K562 (cell line): ENCODE measurements around the gene GATAD1. TPM values are rescaled to one million over a fixed set of nuclear protein-coding genes. Genes with fewer than 3 reads are reported as not detected.

Experiments used
- ARHGAP35 ChIP-seq: fragments of 450-650 bp; IDR thresholded peaks from 2 replicates; pipeline ENCODE4 v1.6.1; 2018; ENCODE audit not compliant: partially characterized antibody
- BRD4 ChIP-seq: fragments of 200-600 bp; sonication (generic); IDR thresholded peaks from 2 replicates; pipeline ENCODE4 v1.6.1; 2017; ENCODE audit warnings: inconsistent platforms
- DPF2 ChIP-seq: fragments of 450-650 bp; IDR thresholded peaks from 2 replicates; pipeline ENCODE4 v1.6.1; 2016
- ETS1 ChIP-seq: conservative IDR thresholded peaks from 2 replicates; pipeline ENCODE4 v1.6.1; 2011; ENCODE audit warnings: low read depth, mild to moderate bottlenecking, low read length; ENCODE audit not compliant: control insufficient read depth
- EZH2 ChIP-seq: IDR thresholded peaks from 2 replicates; pipeline ENCODE4 v1.6.1; 2012; ENCODE audit warnings: low read depth, mild to moderate bottlenecking, inconsistent platforms, low read length, borderline replicate concordance
- FOXO4 ChIP-seq: fragments of 450-650 bp; formaldehyde crosslinking; IDR thresholded peaks from 2 replicates; pipeline ENCODE4 v1.4.0; 2020; ENCODE audit warnings: mild to moderate bottlenecking, moderate library complexity
- HLTF ChIP-seq: fragments of 450-650 bp; IDR thresholded peaks from 2 replicates; pipeline ENCODE4 v1.6.1; 2016
- HNRNPK ChIP-seq: fragments of 200-400 bp; formaldehyde crosslinking; IDR thresholded peaks from one replicate; pipeline ENCODE4 v1.6.1; 2018; ENCODE audit warnings: mild to moderate bottlenecking, low read depth, low read length; ENCODE audit not compliant: poor library complexity, severe bottlenecking
- IRF2 ChIP-seq: sonication (generic); formaldehyde crosslinking; IDR thresholded peaks from 2 replicates; pipeline ENCODE4 v1.8.1; 2022; ENCODE audit warnings: mild to moderate bottlenecking, missing genetic modification reagents
- KAT7 ChIP-seq: sonication (generic); formaldehyde crosslinking; IDR thresholded peaks from 2 replicates; pipeline ENCODE4 v1.8.0; 2022; ENCODE audit warnings: missing genetic modification reagents, mild to moderate bottlenecking, borderline replicate concordance
- KDM4B ChIP-seq, 2 experiments: fragments of 450-650 bp in 1 of 2; sonication (generic) in 1 of 2; IDR thresholded peaks; 2 replicates each; pipeline ENCODE4 v1.6.1; 2016 to 2017; ENCODE audit warnings: borderline replicate concordance in 2 of 2, antibody characterized with exemption in 1 of 2, low read depth in 1 of 2, mild to moderate bottlenecking in 1 of 2
- KLF1 ChIP-seq: fragments of 450-650 bp; IDR thresholded peaks from 2 replicates; pipeline ENCODE4 v1.6.1; 2016; ENCODE audit warnings: missing genetic modification characterization, missing compliant biosample characterization
- MECOM ChIP-seq: fragments of 250-450 bp; sonication (Bioruptor Pico); IDR thresholded peaks from 2 replicates; pipeline ENCODE4 v1.8.0; 2022; ENCODE audit warnings: inconsistent platforms
- NONO ChIP-seq, 2 experiments: fragments of 200-400 bp in 1 of 2; fragments of 450-650 bp in 1 of 2; formaldehyde crosslinking in 1 of 2; IDR thresholded peaks; 2 replicates each; pipeline ENCODE4 v1.6.1; 2017; ENCODE audit warnings: low read depth in 2 of 2, mild to moderate bottlenecking in 2 of 2, moderate library complexity in 2 of 2, low read length in 1 of 2
- RBM14 ChIP-seq: fragments of 200-400 bp; formaldehyde crosslinking; IDR thresholded peaks from 2 replicates; pipeline ENCODE4 v1.6.1; 2018; ENCODE audit warnings: low read depth, mild to moderate bottlenecking, low read length, moderate library complexity, borderline replicate concordance; ENCODE audit not compliant: insufficient read depth
- RBM17 ChIP-seq: fragments of 200-400 bp; formaldehyde crosslinking; IDR thresholded peaks from 2 replicates; pipeline ENCODE4 v1.6.1; 2017; ENCODE audit warnings: low read depth, mild to moderate bottlenecking, low read length, borderline replicate concordance
- SETDB1 ChIP-seq: IDR thresholded peaks from one replicate; pipeline ENCODE4 v1.6.1; 2012; ENCODE audit warnings: low read length, control low read depth, inconsistent platforms
- TSHZ1 ChIP-seq: fragments of 250-450 bp; sonication (Bioruptor Pico); IDR thresholded peaks from 2 replicates; pipeline ENCODE4 v1.4.0; 2020; ENCODE audit warnings: mild to moderate bottlenecking, moderate library complexity
- YY1 ChIP-seq, 3 experiments: IDR thresholded peaks; 2 replicates each; pipeline ENCODE4 v1.6.1; 2011; ENCODE audit warnings: low read length in 2 of 3, mild to moderate bottlenecking in 2 of 3, moderate library complexity in 2 of 3, borderline replicate concordance in 1 of 3, control low read depth in 1 of 3, low read depth in 1 of 3; ENCODE audit not compliant: insufficient read depth in 3 of 3, insufficient replicate concordance in 2 of 3, control insufficient read depth in 1 of 3, insufficient read length in 1 of 3; ENCODE audit errors: extremely low read depth in 1 of 3
- ZNF140 ChIP-seq: fragments of 250-450 bp; sonication (Bioruptor Pico); IDR thresholded peaks from 2 replicates; pipeline ENCODE4 v1.8.0; 2021; ENCODE audit warnings: moderate library complexity, mild to moderate bottlenecking, inconsistent platforms
- polyA plus RNA-seq, 8 experiments: library from polyadenylated mRNA; depleted of rRNA in 4 of 8; stranded (reverse) in 5 of 8; unstranded in 3 of 8; fragments of >200 nt; fragmentation: Nextera tagmentation in 2 of 8; fragmentation: Illumina TruSeq in 1 of 8; extraction: Ambion mirVana in 2 of 8; extraction: Trizol in 1 of 8; gene quantifications; 2 replicates each; pipeline versions ENCODE4 v1.2.1 to v1.2.3, GENCODE V29; 2011 to 2014; ENCODE audit warnings: inconsistent platforms in 1 of 8, missing spikeins in 1 of 8
- total RNA-seq, 7 experiments: library from RNA; depleted of rRNA in 6 of 7; stranded (reverse); fragments of >200 nt in 6 of 7; fragmentation: Illumina TruSeq in 2 of 7; extraction: Trizol in 2 of 7; gene quantifications; 2 replicates each; pipeline versions ENCODE4 v1.2.1 to v1.2.3, GENCODE V29; 2011 to 2021; ENCODE audit warnings: low replicate concordance in 1 of 7

GATAD1 gene
- total and polyA plus RNA-seq, 9 of the 15 experiments (the other 6 are each of a cell fraction or from before 2014, with no cell fraction given), result 9.3 to 67.7 (median 34.3) TPM

- no peak for TF ChIP-seq SETDB1
- no peak for TF ChIP-seq MECOM
- no peak; the same call in 1 of the 2 replicates for TF ChIP-seq KAT7
- peak in 1 of 2 experiments; percentile 75; a peak in 2 of 4 replicates for TF ChIP-seq NONO (IDR thresholded peaks at IDR 0.05; ENCODE audit: low read depth in 2 of 2, low read length in 1 of 2)
- no peak for TF ChIP-seq FOXO4
- TF ChIP-seq DPF2, result 0 out of 2 replicates have a peak, but pooled peaks have one; percentile 34
- no peak for TF ChIP-seq RBM17
- TF ChIP-seq BRD4, result no peak
- TF ChIP-seq IRF2 (CRISPR knock-in tag), result no peak
- TF ChIP-seq ZNF140 (CRISPR knock-in tag), result no peak
- peak; percentile 56; the same call in 1 of the 2 replicates for TF ChIP-seq HLTF
- no peak for TF ChIP-seq EZH2
- TF ChIP-seq TSHZ1 (CRISPR knock-in tag), result no peak
- TF ChIP-seq YY1 (IDR thresholded peaks at IDR 0.05; ENCODE audit: borderline replicate concordance in 1 of 3, control insufficient read depth in 1 of 3, extremely low read depth in 1 of 3, insufficient read depth in 3 of 3, insufficient read length in 1 of 3, insufficient replicate concordance in 2 of 3, low read depth in 1 of 3, low read length in 2 of 3), result peak; percentile 54 to 90 (median 80)
- no peak for TF ChIP-seq HNRNPK
- TF ChIP-seq KLF1 (tag), result no peak
- TF ChIP-seq KDM4B (IDR thresholded peaks at IDR 0.05; ENCODE audit: borderline replicate concordance in 2 of 2, low read depth in 1 of 2), result peak in 1 of 2 experiments; percentile 95; a peak in 2 of 4 replicates
- peak; percentile 7; the same call in 1 of the 2 replicates for TF ChIP-seq ETS1
- no peak for TF ChIP-seq RBM14
- no peak for TF ChIP-seq ARHGAP35
These were observed at the start of gene GATAD1 (continued) for GRCh38 chr7:92447345-92448204.
